H1 (cell line): ENCODE measurements around the gene RPL7A. TPM values are rescaled to one million over a fixed set of nuclear protein-coding genes. Genes with fewer than 3 reads are reported as not detected.
A peak's percentile ranks its signal among the peaks of the same experiment; 100 is the strongest.

ENCODE experiments used
- FOSL1 ChIP-seq: IDR thresholded peaks from 2 replicates; pipeline ENCODE4 v1.6.1; 2011; ENCODE audit warnings: mild to moderate bottlenecking, low read depth, low read length, moderate library complexity; ENCODE audit not compliant: insufficient read depth
- JUN ChIP-seq: IDR thresholded peaks from 2 replicates; pipeline ENCODE4 v1.6.1; 2011; ENCODE audit warnings: low read depth, mild to moderate bottlenecking, improper control_type of control experiment, low read length
- JUND ChIP-seq: IDR thresholded peaks from 2 replicates; pipeline ENCODE4 v1.6.1; 2011; ENCODE audit warnings: mild to moderate bottlenecking, improper control_type of control experiment, low read length
- SAP30 ChIP-seq: fragments of 300-600 bp; sonication (generic); IDR thresholded peaks from 2 replicates; pipeline ENCODE4 v1.7.1; 2012; ENCODE audit warnings: low read length, moderate library complexity, mild to moderate bottlenecking, inconsistent platforms; ENCODE audit not compliant: insufficient read depth, insufficient replicate concordance
- ZNF274 ChIP-seq: IDR thresholded peaks from 2 replicates; pipeline ENCODE4 v1.7.0; 2012; ENCODE audit warnings: low read length, borderline replicate concordance; ENCODE audit errors: extremely low read depth
- polyA plus RNA-seq, 7 experiments: library from polyadenylated mRNA; depleted of rRNA in 3 of 7; stranded (reverse) in 5 of 7; unstranded in 2 of 7; fragments of >200 nt in 5 of 7; fragments of 200-250 nt in 2 of 7; gene quantifications; 1 replicate in 5 of 7; 2 replicates in 1 of 7; 4 replicates in 1 of 7; pipeline versions ENCODE4 v1.2.1 to v1.2.3, GENCODE V29; 2011 to 2013; ENCODE audit warnings: missing spikeins in 2 of 7, mixed read lengths in 2 of 7
- total RNA-seq: library from RNA; stranded (reverse); fragmentation: NEBNext Ultra II Directional; extraction: Animal tissue kit (Norgen Biotek cat#: 25700); gene quantifications from 2 replicates; pipeline ENCODE4 v1.2.1, GENCODE V29; 2021
- TF ChIP-seq, protein P1 (sequence below): fragments of 300-600 bp; sonication (generic); IDR thresholded peaks from 2 replicates; pipeline ENCODE4 v1.7.1; 2012; ENCODE audit warnings: low read length, moderate library complexity, mild to moderate bottlenecking, inconsistent platforms; ENCODE audit not compliant: insufficient replicate concordance
- TF ChIP-seq, protein P2 (sequence below): IDR thresholded peaks from 2 replicates; pipeline ENCODE4 v1.6.1; 2012; ENCODE audit warnings: inconsistent platforms

RPL7A gene
- total and polyA plus RNA-seq, 2 of the 8 experiments (the other 6 are each of a cell fraction or from before 2014, with no cell fraction given) = 2,578 to 2,783 TPM

DNA sequence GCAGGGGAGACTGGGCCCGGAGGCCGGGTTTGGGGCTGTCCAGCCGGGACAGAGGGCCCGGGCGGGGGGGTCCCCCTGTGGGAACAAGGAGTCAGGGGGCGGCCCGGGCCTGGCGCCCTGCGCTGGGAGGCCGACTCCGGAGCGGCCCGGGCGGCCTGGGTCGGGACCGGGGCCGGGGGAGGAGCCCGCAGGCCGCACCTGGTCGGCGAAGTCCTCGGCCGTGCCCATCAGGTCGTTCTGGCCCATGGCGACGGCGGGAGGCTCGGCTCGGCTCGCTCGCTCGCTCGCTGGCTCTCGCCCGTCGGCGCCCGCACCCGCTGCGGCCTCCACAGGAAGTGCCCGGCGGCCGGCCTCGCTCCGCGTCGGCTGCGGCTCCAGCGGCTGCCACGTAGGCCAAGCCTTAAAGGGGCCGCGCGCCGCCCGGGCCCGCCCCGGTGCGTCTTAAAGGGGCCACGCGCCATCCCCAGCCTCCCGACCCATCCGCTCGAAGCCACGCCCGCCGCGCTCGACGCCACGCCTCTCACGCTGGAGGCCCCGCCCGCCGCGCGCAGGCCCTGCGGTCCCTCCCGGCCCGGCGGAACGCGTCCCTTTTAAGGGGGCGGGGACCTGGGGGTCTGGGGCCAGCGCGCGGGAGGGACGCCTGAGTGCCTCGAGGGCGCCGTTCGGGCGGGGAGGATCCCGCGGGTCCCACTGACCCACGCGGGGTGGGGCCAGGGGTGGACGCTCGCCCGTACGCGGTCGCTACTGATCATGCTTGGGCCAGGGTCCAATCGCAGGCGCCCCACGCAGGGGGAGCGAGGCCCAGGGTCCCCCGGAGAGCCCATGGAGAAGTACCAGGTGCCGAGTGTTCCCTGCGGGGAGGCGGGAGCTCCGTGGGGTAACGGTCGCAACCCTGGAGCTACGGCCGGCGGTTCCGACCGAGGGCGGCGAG is 28.0 kb downstream of the RPL7A start, which contains the start of the genes STKLD1 and SURF4 (continued):
- TF ChIP-seq, protein P1, sequence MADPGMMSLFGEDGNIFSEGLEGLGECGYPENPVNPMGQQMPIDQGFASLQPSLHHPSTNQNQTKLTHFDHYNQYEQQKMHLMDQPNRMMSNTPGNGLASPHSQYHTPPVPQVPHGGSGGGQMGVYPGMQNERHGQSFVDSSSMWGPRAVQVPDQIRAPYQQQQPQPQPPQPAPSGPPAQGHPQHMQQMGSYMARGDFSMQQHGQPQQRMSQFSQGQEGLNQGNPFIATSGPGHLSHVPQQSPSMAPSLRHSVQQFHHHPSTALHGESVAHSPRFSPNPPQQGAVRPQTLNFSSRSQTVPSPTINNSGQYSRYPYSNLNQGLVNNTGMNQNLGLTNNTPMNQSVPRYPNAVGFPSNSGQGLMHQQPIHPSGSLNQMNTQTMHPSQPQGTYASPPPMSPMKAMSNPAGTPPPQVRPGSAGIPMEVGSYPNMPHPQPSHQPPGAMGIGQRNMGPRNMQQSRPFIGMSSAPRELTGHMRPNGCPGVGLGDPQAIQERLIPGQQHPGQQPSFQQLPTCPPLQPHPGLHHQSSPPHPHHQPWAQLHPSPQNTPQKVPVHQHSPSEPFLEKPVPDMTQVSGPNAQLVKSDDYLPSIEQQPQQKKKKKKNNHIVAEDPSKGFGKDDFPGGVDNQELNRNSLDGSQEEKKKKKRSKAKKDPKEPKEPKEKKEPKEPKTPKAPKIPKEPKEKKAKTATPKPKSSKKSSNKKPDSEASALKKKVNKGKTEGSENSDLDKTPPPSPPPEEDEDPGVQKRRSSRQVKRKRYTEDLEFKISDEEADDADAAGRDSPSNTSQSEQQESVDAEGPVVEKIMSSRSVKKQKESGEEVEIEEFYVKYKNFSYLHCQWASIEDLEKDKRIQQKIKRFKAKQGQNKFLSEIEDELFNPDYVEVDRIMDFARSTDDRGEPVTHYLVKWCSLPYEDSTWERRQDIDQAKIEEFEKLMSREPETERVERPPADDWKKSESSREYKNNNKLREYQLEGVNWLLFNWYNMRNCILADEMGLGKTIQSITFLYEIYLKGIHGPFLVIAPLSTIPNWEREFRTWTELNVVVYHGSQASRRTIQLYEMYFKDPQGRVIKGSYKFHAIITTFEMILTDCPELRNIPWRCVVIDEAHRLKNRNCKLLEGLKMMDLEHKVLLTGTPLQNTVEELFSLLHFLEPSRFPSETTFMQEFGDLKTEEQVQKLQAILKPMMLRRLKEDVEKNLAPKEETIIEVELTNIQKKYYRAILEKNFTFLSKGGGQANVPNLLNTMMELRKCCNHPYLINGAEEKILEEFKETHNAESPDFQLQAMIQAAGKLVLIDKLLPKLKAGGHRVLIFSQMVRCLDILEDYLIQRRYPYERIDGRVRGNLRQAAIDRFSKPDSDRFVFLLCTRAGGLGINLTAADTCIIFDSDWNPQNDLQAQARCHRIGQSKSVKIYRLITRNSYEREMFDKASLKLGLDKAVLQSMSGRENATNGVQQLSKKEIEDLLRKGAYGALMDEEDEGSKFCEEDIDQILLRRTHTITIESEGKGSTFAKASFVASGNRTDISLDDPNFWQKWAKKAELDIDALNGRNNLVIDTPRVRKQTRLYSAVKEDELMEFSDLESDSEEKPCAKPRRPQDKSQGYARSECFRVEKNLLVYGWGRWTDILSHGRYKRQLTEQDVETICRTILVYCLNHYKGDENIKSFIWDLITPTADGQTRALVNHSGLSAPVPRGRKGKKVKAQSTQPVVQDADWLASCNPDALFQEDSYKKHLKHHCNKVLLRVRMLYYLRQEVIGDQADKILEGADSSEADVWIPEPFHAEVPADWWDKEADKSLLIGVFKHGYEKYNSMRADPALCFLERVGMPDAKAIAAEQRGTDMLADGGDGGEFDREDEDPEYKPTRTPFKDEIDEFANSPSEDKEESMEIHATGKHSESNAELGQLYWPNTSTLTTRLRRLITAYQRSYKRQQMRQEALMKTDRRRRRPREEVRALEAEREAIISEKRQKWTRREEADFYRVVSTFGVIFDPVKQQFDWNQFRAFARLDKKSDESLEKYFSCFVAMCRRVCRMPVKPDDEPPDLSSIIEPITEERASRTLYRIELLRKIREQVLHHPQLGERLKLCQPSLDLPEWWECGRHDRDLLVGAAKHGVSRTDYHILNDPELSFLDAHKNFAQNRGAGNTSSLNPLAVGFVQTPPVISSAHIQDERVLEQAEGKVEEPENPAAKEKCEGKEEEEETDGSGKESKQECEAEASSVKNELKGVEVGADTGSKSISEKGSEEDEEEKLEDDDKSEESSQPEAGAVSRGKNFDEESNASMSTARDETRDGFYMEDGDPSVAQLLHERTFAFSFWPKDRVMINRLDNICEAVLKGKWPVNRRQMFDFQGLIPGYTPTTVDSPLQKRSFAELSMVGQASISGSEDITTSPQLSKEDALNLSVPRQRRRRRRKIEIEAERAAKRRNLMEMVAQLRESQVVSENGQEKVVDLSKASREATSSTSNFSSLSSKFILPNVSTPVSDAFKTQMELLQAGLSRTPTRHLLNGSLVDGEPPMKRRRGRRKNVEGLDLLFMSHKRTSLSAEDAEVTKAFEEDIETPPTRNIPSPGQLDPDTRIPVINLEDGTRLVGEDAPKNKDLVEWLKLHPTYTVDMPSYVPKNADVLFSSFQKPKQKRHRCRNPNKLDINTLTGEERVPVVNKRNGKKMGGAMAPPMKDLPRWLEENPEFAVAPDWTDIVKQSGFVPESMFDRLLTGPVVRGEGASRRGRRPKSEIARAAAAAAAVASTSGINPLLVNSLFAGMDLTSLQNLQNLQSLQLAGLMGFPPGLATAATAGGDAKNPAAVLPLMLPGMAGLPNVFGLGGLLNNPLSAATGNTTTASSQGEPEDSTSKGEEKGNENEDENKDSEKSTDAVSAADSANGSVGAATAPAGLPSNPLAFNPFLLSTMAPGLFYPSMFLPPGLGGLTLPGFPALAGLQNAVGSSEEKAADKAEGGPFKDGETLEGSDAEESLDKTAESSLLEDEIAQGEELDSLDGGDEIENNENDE = no peak
- TF ChIP-seq JUN (no peak), JUND (peak; percentile 72), ZNF274 (no peak), FOSL1 (no peak), SAP30 (no peak)
- TF ChIP-seq, protein P2, sequence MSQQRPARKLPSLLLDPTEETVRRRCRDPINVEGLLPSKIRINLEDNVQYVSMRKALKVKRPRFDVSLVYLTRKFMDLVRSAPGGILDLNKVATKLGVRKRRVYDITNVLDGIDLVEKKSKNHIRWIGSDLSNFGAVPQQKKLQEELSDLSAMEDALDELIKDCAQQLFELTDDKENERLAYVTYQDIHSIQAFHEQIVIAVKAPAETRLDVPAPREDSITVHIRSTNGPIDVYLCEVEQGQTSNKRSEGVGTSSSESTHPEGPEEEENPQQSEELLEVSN = peak; percentile 98
